Right ventricle myocardium inferior (tissue), 1 donor: ENCODE data around the gene HADH. TPM values are rescaled to one million over a fixed set of nuclear protein-coding genes. Genes with fewer than 3 reads are reported as not detected.

Source experiments
- total RNA-seq: library from RNA; stranded (reverse); fragmentation: NEBNext Ultra II Directional; extraction: Animal tissue kit (Norgen Biotek cat#: 25700); gene quantifications from one replicate; pipeline ENCODE4 v1.2.1, GENCODE V29; 2021
- donor health status: DM: no; HTN: yes; CAD: no; lungs with severe emphysema.

HADH gene
- total RNA-seq, 1 donor from 2014 or later = 260 TPM

Other genes with a start within 250 kb of the HADH start
- 23.2 TPM for gene SGMS2, start 165.0 kb upstream of the HADH start, total RNA-seq
- gene CYP2U1, start 58.3 kb upstream of the HADH start, total RNA-seq = 7.1 TPM
- 0.32 TPM for gene LEF1, start 179.0 kb downstream of the HADH start, total RNA-seq